ENCODE results near the gene NUDT16. TPM values are rescaled to one million over a fixed set of nuclear protein-coding genes. Genes with fewer than 3 reads are reported as not detected.

NUDT16 gene
- total RNA-seq, 1 donor from 2014 or later = 41.0 TPM

- no peak overlapping the region for H3K4me3 ChIP-seq
- intact Hi-C loops (cut with DNase I) = no loop called here
- TF ChIP-seq CTCF (IDR thresholded peaks at IDR 0.05) = no peak
Observed at GRCh38 chr3:131405411-131405810, 23.8 kb downstream of the NUDT16 start.

GRCh38 chr3:131406274-131406673, 24.7 kb downstream of the NUDT16 start:
- DNase-seq (ENCODE audit: low spot score in 2 of 2) = no peak
- H3K27ac ChIP-seq = no peak overlapping the region
- no peaks in the 10 kb centered on the region for H3K36me3 ChIP-seq
- no peak for TF ChIP-seq CTCF (IDR thresholded peaks at IDR 0.05)
- intact Hi-C loops (cut with DNase I) = no loop called here
- peaks cover 0 to 6% of the 10 kb centered on the region in 2 donors for H3K9me3 ChIP-seq
- H3K4me1 ChIP-seq = peaks cover 0 to 14% of the 10 kb centered on the region in 2 donors
- no peaks in the 10 kb centered on the region for H3K27me3 ChIP-seq
- no peak overlapping the region for H3K4me3 ChIP-seq

More at GRCh38 chr3:131405411-131405810, 23.8 kb downstream of the NUDT16 start:
- DNase-seq (ENCODE audit: low spot score in 2 of 2) = no peak
- Histone ChIP-seq H3K36me3 (no peaks in the 10 kb centered on the region), H3K27me3 (no peaks in the 10 kb centered on the region), H3K4me1 (peaks cover 0 to 14% of the 10 kb centered on the region in 2 donors), H3K27ac (no peak overlapping the region), H3K9me3 (peaks cover 0 to 6% of the 10 kb centered on the region in 2 donors)

- intact Hi-C loops (cut with DNase I) = no loop called here
- Histone ChIP-seq H3K27ac (no peak overlapping the region), H3K36me3 (no peaks in the 10 kb centered on the region), H3K27me3 (no peaks in the 10 kb centered on the region), H3K9me3 (no peaks in the 10 kb centered on the region), H3K4me1 (no peaks in the 10 kb centered on the region), H3K4me3 (no peak overlapping the region)
- TF ChIP-seq CTCF (IDR thresholded peaks at IDR 0.05) = no peak
- no peak for DNase-seq (ENCODE audit: low spot score in 2 of 2)
Observed at GRCh38 chr3:131417751-131418150, 36.2 kb downstream of the NUDT16 start.

GRCh38 chr3:131421301-131421700, 39.7 kb downstream of the NUDT16 start:
- no peak for TF ChIP-seq CTCF (IDR thresholded peaks at IDR 0.05)

GRCh38 chr3:131421957-131422498, 40.5 kb downstream of the NUDT16 start:
- H3K27me3 ChIP-seq = no peaks in the 10 kb centered on the region
- H3K4me1 ChIP-seq = no peaks in the 10 kb centered on the region
- no peak for DNase-seq (ENCODE audit: low spot score in 2 of 2)
- no peak overlapping the region for H3K27ac ChIP-seq
- TF ChIP-seq CTCF (IDR thresholded peaks at IDR 0.05) = no peak
- H3K9me3 ChIP-seq = no peaks in the 10 kb centered on the region
- no peaks in the 10 kb centered on the region for H3K36me3 ChIP-seq
- intact Hi-C loops (cut with DNase I) = no loop called here
- no peak overlapping the region for H3K4me3 ChIP-seq

More at GRCh38 chr3:131421301-131421700, 39.7 kb downstream of the NUDT16 start:
- Histone ChIP-seq H3K27me3 (no peaks in the 10 kb centered on the region), H3K4me1 (no peaks in the 10 kb centered on the region), H3K36me3 (no peaks in the 10 kb centered on the region), H3K27ac (no peak overlapping the region), H3K9me3 (no peaks in the 10 kb centered on the region), H3K4me3 (no peak overlapping the region)
- intact Hi-C loops (cut with DNase I) = no loop called here
- no peak for DNase-seq (ENCODE audit: low spot score in 2 of 2)

- H3K27me3 ChIP-seq = no peaks in the 10 kb centered on the region
- H3K9me3 ChIP-seq = no peaks in the 10 kb centered on the region
- H3K27ac ChIP-seq = no peak overlapping the region
- no peak overlapping the region for H3K4me3 ChIP-seq
- TF ChIP-seq CTCF (IDR thresholded peaks at IDR 0.05) = no peak
- no peak for DNase-seq (ENCODE audit: low spot score in 2 of 2)
- intact Hi-C loops (cut with DNase I) = no loop called here
- no peaks in the 10 kb centered on the region for H3K4me1 ChIP-seq
- H3K36me3 ChIP-seq = no peaks in the 10 kb centered on the region
Observed at GRCh38 chr3:131427226-131427625, 45.7 kb downstream of the NUDT16 start.
